Astrocyte (in vitro differentiated cells and primary cell): ENCODE measurements around the gene RNF7.

Experiments used
- CTCF ChIP-seq: IDR thresholded peaks from 2 replicates; pipeline ENCODE4 v1.5.1; 2011; ENCODE audit warnings: low read depth, mild to moderate bottlenecking, inconsistent platforms, low read length, moderate library complexity; ENCODE audit not compliant: insufficient read depth
- EZH2 ChIP-seq: IDR thresholded peaks from 2 replicates; pipeline ENCODE4 v1.6.1; 2012; ENCODE audit warnings: mild to moderate bottlenecking, low read length, inconsistent platforms; ENCODE audit not compliant: insufficient read depth

- TF ChIP-seq EZH2 (no peak), CTCF (no peak)
Observed at GRCh38 chr3:141792495-141792894, 54.4 kb downstream of the RNF7 start.
